Dendritic cell treated with granulocyte-macrophage colony-stimulating factor and Interleukin-4, amounts not matched to agents 40 ng/mL and 50 ng/mL, for 4 days (primary cell): Measurements from ENCODE around the gene SDC4.

Source experiments
- H3K27ac Mint-ChIP-seq: one replicate; pipeline ENCODE4 v1.8.0; 2022; ENCODE audit warnings: mild to moderate bottlenecking, mixed read lengths
- H3K27me3 Mint-ChIP-seq: one replicate; pipeline ENCODE4 v1.8.0; 2022; ENCODE audit warnings: mild to moderate bottlenecking, mixed read lengths
- H3K36me3 Mint-ChIP-seq: one replicate; pipeline ENCODE4 v1.8.0; 2022; ENCODE audit warnings: low read depth, mixed read lengths
- H3K4me1 Mint-ChIP-seq: one replicate; pipeline ENCODE4 v1.8.0; 2022; ENCODE audit warnings: low read depth, mixed read lengths
- H3K4me3 Mint-ChIP-seq: one replicate; pipeline ENCODE4 v1.8.0; 2022; ENCODE audit warnings: mild to moderate bottlenecking, moderate library complexity, mixed read lengths
- H3K9me3 Mint-ChIP-seq: one replicate; pipeline ENCODE4 v1.8.0; 2022; ENCODE audit warnings: mixed read lengths
- intact Hi-C: fragments of 100-400 bp; cut with micrococcal nuclease; formaldehyde crosslinking; loops from one replicate; pipeline ENCODE4 v1.15.0; 2022

The SDC4 gene

GRCh38 chr20:45347936-45348778 is at the start of gene SDC4:
TSS of gene SDC4 (minus strand) at chr20:45348424. CDS start at chr20:45348384, 40 bp downstream.
- Mint-ChIP-seq H3K4me1 (peaks cover 58% of the 10 kb centered on the region), H3K9me3 (no peaks in the 10 kb centered on the region), H3K4me3 (peak within 1 kb of the TSS; percentile 80), H3K27me3 (no peaks in the 10 kb centered on the region), H3K36me3 (peaks cover 6% of the 10 kb centered on the region), H3K27ac (peak within 1 kb of the TSS; percentile 83)
- intact Hi-C loops: no loop called here

DNA sequence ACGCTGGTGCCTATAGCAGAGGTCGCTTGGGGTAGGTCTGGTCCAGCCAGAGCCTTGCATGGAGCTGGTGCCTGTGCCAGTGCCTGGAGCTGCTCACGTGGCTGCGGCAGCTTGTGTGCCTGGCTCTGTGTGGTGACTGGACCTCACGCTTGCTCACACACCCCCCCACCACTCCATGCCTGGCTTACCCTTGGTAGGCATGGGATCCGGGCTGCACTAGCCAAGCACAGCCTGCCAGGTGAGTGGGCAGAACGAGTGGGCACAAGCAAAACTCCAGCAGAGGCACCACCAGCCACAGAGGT is 46.8 kb upstream of the SDC4 start:
- intact Hi-C loops: no loop called here
- Mint-ChIP-seq H3K36me3 (peaks cover 16% of the 10 kb centered on the region), H3K4me3 (no peak overlapping the region), H3K27ac (no peak overlapping the region), H3K9me3 (peaks cover 14% of the 10 kb centered on the region), H3K27me3 (peaks cover 2% of the 10 kb centered on the region), H3K4me1 (peaks cover 4% of the 10 kb centered on the region)

- no peak overlapping the region for H3K4me3 Mint-ChIP-seq
- no peak overlapping the region for H3K27ac Mint-ChIP-seq
- intact Hi-C loops: no loop called here
- H3K4me1 Mint-ChIP-seq: peaks cover 5% of the 10 kb centered on the region
- peaks cover 10% of the 10 kb centered on the region for H3K36me3 Mint-ChIP-seq
- H3K27me3 Mint-ChIP-seq: peaks cover 4% of the 10 kb centered on the region
- peaks cover 8% of the 10 kb centered on the region for H3K9me3 Mint-ChIP-seq
Measured at GRCh38 chr20:45394221-45395113, 46.2 kb upstream of the SDC4 start.

GRCh38 chr20:45392733-45393132 is 44.5 kb upstream of the SDC4 start:
- intact Hi-C loops: no loop called here
- peaks cover 4% of the 10 kb centered on the region for H3K27me3 Mint-ChIP-seq
- H3K9me3 Mint-ChIP-seq: no peaks in the 10 kb centered on the region
- H3K27ac Mint-ChIP-seq: no peak overlapping the region
- H3K4me1 Mint-ChIP-seq: peaks cover 5% of the 10 kb centered on the region
- H3K4me3 Mint-ChIP-seq: no peak overlapping the region
- H3K36me3 Mint-ChIP-seq: peaks cover 7% of the 10 kb centered on the region

- intact Hi-C loops: no loop called here
- Mint-ChIP-seq H3K27ac (no peak overlapping the region), H3K27me3 (peaks cover 4% of the 10 kb centered on the region), H3K4me3 (no peak overlapping the region), H3K9me3 (no peaks in the 10 kb centered on the region), H3K36me3 (peaks cover 7% of the 10 kb centered on the region), H3K4me1 (peaks cover 5% of the 10 kb centered on the region)
Measured at GRCh38 chr20:45391559-45391958, 43.3 kb upstream of the SDC4 start.

- H3K9me3 Mint-ChIP-seq: no peaks in the 10 kb centered on the region
- no peak overlapping the region for H3K27ac Mint-ChIP-seq
- H3K4me3 Mint-ChIP-seq: no peak overlapping the region
- peaks cover 5% of the 10 kb centered on the region for H3K4me1 Mint-ChIP-seq
- intact Hi-C loops: no loop called here
- peaks cover 4% of the 10 kb centered on the region for H3K27me3 Mint-ChIP-seq
- peaks cover 5% of the 10 kb centered on the region for H3K36me3 Mint-ChIP-seq
Measured at GRCh38 chr20:45390931-45391330, 42.7 kb upstream of the SDC4 start.

GRCh38 chr20:45387274-45387673 is 39.0 kb upstream of the SDC4 start:
- no peaks in the 10 kb centered on the region for H3K9me3 Mint-ChIP-seq
- intact Hi-C loops: no loop called here

GRCh38 chr20:45378191-45378590 is 30.0 kb upstream of the SDC4 start, which contains the start of gene TP53TG5:
TSS of gene TP53TG5 (minus strand) at chr20:45378325. CDS start at chr20:45378236, 89 bp downstream.
- peaks cover 14% of the 10 kb centered on the region for H3K4me1 Mint-ChIP-seq
- no peaks in the 10 kb centered on the region for H3K27me3 Mint-ChIP-seq
- H3K36me3 Mint-ChIP-seq: peaks cover 12% of the 10 kb centered on the region
- intact Hi-C loops: no loop called here
- H3K27ac Mint-ChIP-seq: no peak within 1 kb of the TSS
- no peak within 1 kb of the TSS for H3K4me3 Mint-ChIP-seq
- H3K9me3 Mint-ChIP-seq: no peaks in the 10 kb centered on the region

More at GRCh38 chr20:45387274-45387673, 39.0 kb upstream of the SDC4 start:
- Mint-ChIP-seq H3K27ac (no peak overlapping the region), H3K36me3 (no peaks in the 10 kb centered on the region), H3K27me3 (peaks cover 5% of the 10 kb centered on the region), H3K4me3 (no peak overlapping the region), H3K4me1 (peaks cover 5% of the 10 kb centered on the region)

DNA sequence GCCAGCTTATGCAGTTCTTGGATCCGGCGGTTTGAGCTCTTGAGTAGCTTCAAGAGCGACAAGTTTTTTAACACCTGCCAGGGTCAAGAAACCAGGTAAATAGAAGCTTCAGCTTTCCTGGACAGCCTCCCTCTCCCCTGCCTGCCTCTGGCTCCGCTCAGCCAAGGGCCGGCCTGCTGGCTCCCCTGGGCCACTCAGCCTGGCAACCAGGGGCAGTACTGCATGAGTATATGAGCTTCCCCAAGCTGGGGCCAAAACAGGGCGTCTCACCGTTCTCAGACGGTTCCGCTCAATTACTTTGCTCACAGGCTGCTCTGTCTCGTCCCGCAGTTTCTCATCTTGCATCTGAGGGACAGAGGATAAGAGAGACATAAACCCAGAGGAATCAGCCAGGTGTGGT is 29.0 kb upstream of the SDC4 start:
- intact Hi-C loops: no loop called here
- Mint-ChIP-seq H3K4me3 (no peak overlapping the region), H3K9me3 (no peaks in the 10 kb centered on the region), H3K27ac (no peak overlapping the region), H3K36me3 (peaks cover 13% of the 10 kb centered on the region), H3K4me1 (peaks cover 23% of the 10 kb centered on the region), H3K27me3 (peaks cover 4% of the 10 kb centered on the region)

GRCh38 chr20:45374966-45375365 is 26.7 kb upstream of the SDC4 start:
- Mint-ChIP-seq H3K27me3 (peaks cover 8% of the 10 kb centered on the region), H3K4me3 (no peak overlapping the region), H3K27ac (no peak overlapping the region), H3K36me3 (peaks cover 24% of the 10 kb centered on the region), H3K4me1 (peaks cover 24% of the 10 kb centered on the region), H3K9me3 (no peaks in the 10 kb centered on the region)
- intact Hi-C loops: loop anchor here (1.0 to 5.0 kb wide), 2 partner anchors 32 to 62 kb away; partner anchors contain the start of gene DBNDD2

DNA sequence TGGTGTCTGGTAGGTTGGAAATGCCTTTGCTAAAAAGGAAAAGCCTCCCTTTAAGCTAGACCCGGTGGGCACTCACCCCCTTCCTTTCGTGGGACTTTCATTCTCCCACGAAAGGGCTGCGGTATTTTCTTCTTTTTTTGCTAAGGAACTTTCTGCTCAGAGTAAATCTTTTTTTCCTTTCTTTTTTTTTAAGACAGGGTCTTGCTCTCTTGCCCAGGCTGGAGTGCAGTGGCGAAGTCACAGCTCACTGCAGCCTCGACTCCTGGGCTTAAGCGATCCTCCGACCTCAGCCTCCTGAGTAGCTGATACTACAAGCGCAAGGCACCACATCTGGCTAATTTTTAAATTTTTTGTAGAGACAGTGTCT is 25.9 kb upstream of the SDC4 start:
- no peak overlapping the region for H3K27ac Mint-ChIP-seq

DNA sequence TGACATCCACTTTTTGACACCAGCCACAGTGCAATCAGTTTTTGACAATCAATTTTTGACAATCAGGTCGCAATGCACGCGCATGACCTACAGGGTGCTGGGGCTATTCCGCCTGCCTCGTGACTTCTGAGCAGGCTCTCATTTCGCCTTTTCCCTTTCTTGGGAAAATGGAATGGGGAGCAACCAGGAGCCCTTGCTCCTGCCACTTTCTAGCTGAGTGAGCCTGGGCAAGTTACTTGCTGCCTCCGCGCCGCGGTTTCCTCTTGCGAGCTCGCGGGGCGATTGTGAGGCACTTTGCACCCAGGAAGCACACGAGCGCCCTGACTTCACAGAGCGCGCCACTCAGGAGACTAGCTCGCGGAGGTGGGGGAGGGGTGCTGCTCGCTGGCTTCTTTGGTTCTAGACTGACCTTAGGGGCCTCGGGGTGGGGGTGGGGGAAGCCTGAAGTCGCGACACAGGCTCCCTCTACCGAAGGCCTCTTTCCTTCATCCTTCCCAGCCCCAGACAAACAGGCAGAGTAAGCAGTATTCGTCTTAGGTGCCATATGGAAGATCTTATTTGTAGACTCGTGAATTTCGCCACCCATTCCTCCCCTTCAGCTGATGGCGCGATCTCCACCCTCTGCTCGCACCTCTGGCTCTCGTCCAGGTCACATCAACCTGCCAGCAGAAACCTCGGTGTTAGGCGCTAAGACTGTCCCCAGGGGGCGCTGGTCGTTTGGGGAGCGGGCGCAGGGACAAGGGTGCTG is 25.3 kb upstream of the SDC4 start:
- Mint-ChIP-seq H3K36me3 (peaks cover 28% of the 10 kb centered on the region), H3K27ac (peak overlapping the region; percentile 70), H3K4me1 (peaks cover 31% of the 10 kb centered on the region), H3K9me3 (no peaks in the 10 kb centered on the region), H3K27me3 (peaks cover 8% of the 10 kb centered on the region), H3K4me3 (peak overlapping the region; percentile 68)
- intact Hi-C loops: loop anchor here (1.0 to 5.0 kb wide), 2 partner anchors 34 to 64 kb away; partner anchors contain the start of gene DBNDD2

More for the DNA sequence above, 25.9 kb upstream of the SDC4 start:
- no peak overlapping the region for H3K4me3 Mint-ChIP-seq
- intact Hi-C loops: loop anchor here (1.0 to 5.0 kb wide), 2 partner anchors 33 to 63 kb away; partner anchors contain the start of gene DBNDD2
- peaks cover 8% of the 10 kb centered on the region for H3K27me3 Mint-ChIP-seq
- peaks cover 24% of the 10 kb centered on the region for H3K36me3 Mint-ChIP-seq
- H3K4me1 Mint-ChIP-seq: peaks cover 25% of the 10 kb centered on the region
- no peaks in the 10 kb centered on the region for H3K9me3 Mint-ChIP-seq

DNA sequence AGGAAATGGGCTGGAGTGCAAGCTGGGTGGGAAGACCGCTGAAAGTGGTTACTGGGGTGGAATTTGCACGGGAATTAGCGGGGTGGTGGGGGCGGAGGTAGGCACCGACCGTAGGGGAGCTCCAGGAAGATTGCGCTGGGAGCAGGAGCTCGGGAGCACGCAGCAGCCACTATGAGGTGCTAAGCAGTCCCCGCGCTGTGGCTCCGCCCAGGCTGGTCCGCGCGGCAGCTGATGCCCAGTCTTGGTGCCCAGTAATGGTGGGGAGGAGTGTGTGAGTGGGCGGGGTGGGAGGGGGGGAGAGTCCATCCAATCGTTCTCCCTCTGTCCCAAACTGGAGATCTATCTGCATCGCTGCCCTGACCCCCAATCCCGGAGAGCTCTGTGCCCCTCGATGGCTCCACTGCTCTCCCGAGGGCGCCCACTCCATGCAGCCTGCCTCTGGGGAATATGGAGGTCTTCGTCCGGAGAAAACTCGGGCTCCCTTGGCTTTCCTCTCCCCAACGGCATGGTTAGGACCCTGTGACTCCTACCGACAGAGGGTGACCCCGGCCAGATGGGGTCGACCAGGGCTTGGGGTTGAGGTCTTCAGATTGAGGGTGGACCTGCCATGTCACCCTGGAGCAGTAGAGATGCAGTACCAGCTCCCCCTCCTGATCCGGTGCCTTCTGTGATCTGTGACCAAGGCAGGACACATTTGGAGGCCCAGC is 24.6 kb upstream of the SDC4 start:
- Mint-ChIP-seq H3K4me1 (peaks cover 38% of the 10 kb centered on the region), H3K36me3 (peaks cover 35% of the 10 kb centered on the region), H3K27ac (peak overlapping the region; percentile 70), H3K9me3 (no peaks in the 10 kb centered on the region), H3K4me3 (peak overlapping the region; percentile 68), H3K27me3 (peaks cover 8% of the 10 kb centered on the region)
- intact Hi-C loops: loop anchor here (5.0 kb wide), 1 partner anchor 35 kb away; the partner anchor contains the start of gene DBNDD2
